GM23338 (cell line): Measurements from ENCODE around the gene PARVA. TPM values are rescaled to one million over a fixed set of nuclear protein-coding genes. Genes with fewer than 3 reads are reported as not detected.

ENCODE experiments used
- ATAC-seq: fragments of 200-7000 bp; cut with Tn5 transposase; 3 replicates; pipeline ENCODE4 v1.9.1; 2020
- DNase-seq: peaks from one replicate; pipeline ENCODE4 v3.0.0-alpha.2; 2015; ENCODE audit warnings: low spot score
- H2AFZ ChIP-seq: fragments of 200-600 bp; sonication (generic); 2 replicates; pipeline ENCODE4 v1.8.0; 2016; ENCODE audit warnings: antibody characterized with exemption, mild to moderate bottlenecking, moderate library complexity
- H3F3A ChIP-seq: fragments of 200-600 bp; sonication (generic); replicated peaks from 2 replicates; pipeline ENCODE4 v1.8.0; 2017; ENCODE audit warnings: antibody characterized with exemption, mixed run types, low read depth
- H3K27ac ChIP-seq: fragments of 200-600 bp; sonication (generic); 2 replicates; pipeline ENCODE4 v1.6.1; 2016; ENCODE audit warnings: low read depth
- H3K27me3 ChIP-seq: fragments of 200-600 bp; sonication (generic); 2 replicates; pipeline ENCODE4 v1.8.0; 2016; ENCODE audit warnings: mild to moderate bottlenecking, mixed run types, moderate library complexity; ENCODE audit not compliant: insufficient read depth
- H3K36me3 ChIP-seq: fragments of 200-600 bp; sonication (generic); 2 replicates; pipeline ENCODE4 v1.8.0; 2016; ENCODE audit warnings: mild to moderate bottlenecking; ENCODE audit not compliant: insufficient read depth
- H3K4me1 ChIP-seq: fragments of 200-600 bp; sonication (generic); 2 replicates; pipeline ENCODE4 v1.8.0; 2016; ENCODE audit warnings: mild to moderate bottlenecking, moderate library complexity; ENCODE audit not compliant: insufficient read depth
- H3K4me2 ChIP-seq: fragments of 200-600 bp; sonication (generic); 2 replicates; pipeline ENCODE4 v1.7.1; 2017; ENCODE audit warnings: mixed run types
- H3K4me3 ChIP-seq: fragments of 200-600 bp; sonication (generic); 2 replicates; pipeline ENCODE4 v1.6.1; 2016; ENCODE audit warnings: mixed run types
- H3K79me2 ChIP-seq: fragments of 200-600 bp; sonication (generic); replicated peaks from 2 replicates; pipeline ENCODE4 v1.8.0; 2017; ENCODE audit warnings: mild to moderate bottlenecking; ENCODE audit not compliant: insufficient read depth
- H3K9me2 ChIP-seq: fragments of 200-600 bp; sonication (generic); 2 replicates; pipeline ENCODE4 v1.8.0; 2017; ENCODE audit not compliant: insufficient read depth
- H4K20me1 ChIP-seq: fragments of 200-600 bp; sonication (generic); replicated peaks from 2 replicates; pipeline ENCODE4 v1.8.0; 2017; ENCODE audit warnings: mild to moderate bottlenecking; ENCODE audit not compliant: insufficient read depth
- H3K27ac Mint-ChIP-seq: 2 replicates; pipeline ENCODE4 v1.8.0; 2020; ENCODE audit warnings: inconsistent platforms, mild to moderate bottlenecking, moderate library complexity, mixed read lengths
- H3K27me3 Mint-ChIP-seq: 3 replicates; pipeline ENCODE4 v1.8.0; 2022; ENCODE audit warnings: low read depth, mild to moderate bottlenecking, moderate library complexity, mixed read lengths, inconsistent platforms; ENCODE audit not compliant: insufficient read depth, poor library complexity
- H3K36me3 Mint-ChIP-seq: 3 replicates; pipeline ENCODE4 v1.8.0; 2021; ENCODE audit warnings: low read depth, mild to moderate bottlenecking, inconsistent platforms, moderate library complexity, mixed read lengths
- H3K4me1 Mint-ChIP-seq: 3 replicates; pipeline ENCODE4 v1.8.0; 2020; ENCODE audit warnings: mild to moderate bottlenecking, inconsistent platforms, mixed read lengths
- H3K4me3 Mint-ChIP-seq: 3 replicates; pipeline ENCODE4 v1.8.0; 2021; ENCODE audit warnings: moderate library complexity, mild to moderate bottlenecking, inconsistent platforms, mixed read lengths
- H3K9me3 Mint-ChIP-seq: 3 replicates; pipeline ENCODE4 v1.8.0; 2020; ENCODE audit warnings: moderate library complexity, mild to moderate bottlenecking, inconsistent platforms, mixed read lengths
- CREB1 ChIP-seq: fragments of 250-450 bp; sonication (Bioruptor Pico); IDR thresholded peaks from 2 replicates; pipeline ENCODE4 v1.5.0; 2020; ENCODE audit warnings: low read depth, mild to moderate bottlenecking, moderate library complexity
- EZH2 ChIP-seq: fragments of 200-600 bp; sonication (generic); IDR thresholded peaks from one replicate; pipeline ENCODE4 v1.8.0; 2017; ENCODE audit warnings: antibody characterized with exemption, mild to moderate bottlenecking, low read depth; ENCODE audit not compliant: unreplicated experiment
- JUNB ChIP-seq: IDR thresholded peaks from one replicate; pipeline ENCODE4 v1.6.1; 2016; ENCODE audit warnings: antibody characterized with exemption; ENCODE audit not compliant: unreplicated experiment
- NANOG ChIP-seq: IDR thresholded peaks from 2 replicates; pipeline ENCODE4 v1.6.1; 2016; ENCODE audit warnings: antibody characterized with exemption, borderline replicate concordance
- REST ChIP-seq: IDR thresholded peaks from one replicate; pipeline ENCODE4 v1.6.1; 2018; ENCODE audit warnings: antibody characterized with exemption; ENCODE audit not compliant: unreplicated experiment
- ZNF114 ChIP-seq: fragments of 250-450 bp; sonication (Bioruptor Pico); IDR thresholded peaks from 2 replicates; pipeline ENCODE4 v1.5.0; 2020; ENCODE audit warnings: mild to moderate bottlenecking, moderate library complexity
- ZNF462 ChIP-seq: fragments of 250-450 bp; sonication (Bioruptor Pico); IDR thresholded peaks from 2 replicates; pipeline ENCODE4 v1.5.0; 2020; ENCODE audit warnings: mild to moderate bottlenecking, moderate library complexity
- polyA plus RNA-seq: library from polyadenylated mRNA; unstranded; fragments of >200 nt; fragmentation: Nextera tagmentation; extraction: Ambion mirVana; gene quantifications from 2 replicates; pipeline ENCODE4 v1.2.1, GENCODE V29; 2016
- total RNA-seq: library from RNA; depleted of rRNA; stranded (reverse); fragments of >200 nt; shearing (Covaris generic); gene quantifications from 2 replicates; pipeline ENCODE4 v1.2.3, GENCODE V29; 2014

The PARVA gene
- total and polyA plus RNA-seq, 2 experiments from 2014 or later, result 5.8 to 6.9 TPM

- Histone ChIP-seq H3K4me2 (no peak overlapping the region), H3K9me2 (peaks cover 9% of the 10 kb centered on the region; the same call in 1 of the 2 replicates), H4K20me1 (no peaks in the 10 kb centered on the region), H3K27ac (no peak overlapping the region), H3K36me3 (no peaks in the 10 kb centered on the region), H2AFZ (no peak overlapping the region), H3K4me1 (peaks cover 4% of the 10 kb centered on the region; the same call in 1 of the 2 replicates), H3K4me3 (no peak overlapping the region), H3K27me3 (no peaks in the 10 kb centered on the region), H3K79me2 (no peaks in the 10 kb centered on the region), H3F3A (no peaks in the 10 kb centered on the region)
- Mint-ChIP-seq H3K4me3 (no peak overlapping the region), H3K9me3 (no peaks in the 10 kb centered on the region; the same call in 2 of the 3 replicates), H3K36me3 (no peaks in the 10 kb centered on the region), H3K4me1 (peaks cover 10% of the 10 kb centered on the region), H3K27ac (no peak overlapping the region), H3K27me3 (peaks cover 3% of the 10 kb centered on the region)
- ATAC-seq (no peak), DNase-seq (no peak)
- TF ChIP-seq ZNF114 (CRISPR knock-in tag) (no peak), REST (no peak), JUNB (no peak)
These were observed 43.3 kb downstream of the PARVA start for GRCh38 chr11:12420706-12421105.

GRCh38 chr11:12421386-12421785 lies 44.0 kb downstream of the PARVA start:
- H2AFZ ChIP-seq, result no peak overlapping the region
- H3F3A ChIP-seq, result no peaks in the 10 kb centered on the region
- Mint-ChIP-seq H3K4me3 (no peak overlapping the region), H3K27ac (no peak overlapping the region), H3K36me3 (no peaks in the 10 kb centered on the region), H3K9me3 (no peaks in the 10 kb centered on the region; the same call in 2 of the 3 replicates), H3K27me3 (peaks cover 4% of the 10 kb centered on the region), H3K4me1 (peaks cover 10% of the 10 kb centered on the region)
- TF ChIP-seq CREB1 (CRISPR knock-in tag), result no peak
- H3K4me1 ChIP-seq, result peaks cover 4% of the 10 kb centered on the region; the same call in 1 of the 2 replicates
- DNase-seq, result no peak
- H4K20me1 ChIP-seq, result no peaks in the 10 kb centered on the region
- no peak overlapping the region for H3K4me2 ChIP-seq
- H3K79me2 ChIP-seq, result no peaks in the 10 kb centered on the region
- no peak overlapping the region for H3K4me3 ChIP-seq
- no peak for ATAC-seq
- peaks cover 9% of the 10 kb centered on the region; the same call in 1 of the 2 replicates for H3K9me2 ChIP-seq
- H3K27me3 ChIP-seq, result no peaks in the 10 kb centered on the region
- no peak overlapping the region for H3K27ac ChIP-seq
- H3K36me3 ChIP-seq, result no peaks in the 10 kb centered on the region

GRCh38 chr11:12426176-12426575 lies 48.8 kb downstream of the PARVA start:
- Histone ChIP-seq H4K20me1 (no peaks in the 10 kb centered on the region), H2AFZ (no peak overlapping the region), H3K4me2 (no peak overlapping the region), H3K79me2 (no peaks in the 10 kb centered on the region), H3K27ac (no peak overlapping the region), H3K27me3 (no peaks in the 10 kb centered on the region), H3K36me3 (no peaks in the 10 kb centered on the region), H3F3A (no peaks in the 10 kb centered on the region), H3K9me2 (no peaks in the 10 kb centered on the region; the same call in 1 of the 2 replicates), H3K4me1 (no peaks in the 10 kb centered on the region), H3K4me3 (no peak overlapping the region)
- no peak for DNase-seq
- ATAC-seq, result no peak
- Mint-ChIP-seq H3K4me3 (no peak overlapping the region), H3K27me3 (peaks cover 1% of the 10 kb centered on the region), H3K9me3 (no peaks in the 10 kb centered on the region), H3K4me1 (no peaks in the 10 kb centered on the region), H3K36me3 (no peaks in the 10 kb centered on the region), H3K27ac (no peak overlapping the region)
- TF ChIP-seq CREB1 (CRISPR knock-in tag) (no peak), ZNF462 (CRISPR knock-in tag) (no peak), NANOG (no peak), EZH2 (no peak)
